ENCODE measurements around the gene CCDC91.

DNA sequence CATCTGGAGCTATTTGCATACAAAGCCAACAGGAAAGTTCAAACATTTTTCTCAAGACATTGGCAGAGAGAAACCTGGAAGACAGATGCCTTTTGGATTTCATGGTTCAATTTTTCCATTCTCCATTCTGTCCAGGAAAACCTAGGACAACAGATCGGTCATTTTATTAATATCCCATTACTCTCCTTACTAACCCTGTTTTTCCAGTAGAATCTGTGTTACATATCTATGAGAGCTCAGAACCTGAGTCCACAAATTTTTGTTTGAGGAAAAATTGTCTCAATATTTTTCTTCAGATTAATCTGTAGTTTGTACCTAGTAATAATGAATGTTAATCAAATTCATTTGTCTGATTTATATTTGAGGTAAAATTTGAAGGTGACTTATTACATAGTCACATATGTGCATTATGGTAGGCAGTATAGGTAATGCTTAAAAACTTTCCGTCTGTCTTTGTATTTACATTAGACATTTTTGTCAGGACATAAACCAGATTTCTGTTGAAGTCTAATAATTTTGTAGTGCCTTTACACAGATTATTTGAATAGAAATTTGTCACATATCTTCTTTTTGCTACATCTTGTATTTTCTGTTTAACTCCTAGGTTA is 75.3 kb downstream of the CCDC91 start:
- no peak for TF ChIP-seq POLR2A (IDR thresholded peaks at IDR 0.05)
- no peak for TF ChIP-seq CTCF (IDR thresholded peaks at IDR 0.05)
